Neuronal stem cell (in vitro differentiated cells): ENCODE results near the gene PARVA.

Source experiments
- DNase-seq: peaks from one replicate; pipeline ENCODE4 v3.0.0-alpha.2; 2013; ENCODE audit warnings: low spot score
- H2AFZ ChIP-seq: one replicate; pipeline ENCODE4 v1.6.1; 2013; ENCODE audit warnings: mild to moderate bottlenecking, low read length, inconsistent platforms
- H2AK5ac ChIP-seq: 2 replicates; pipeline ENCODE4 v1.6.1; 2013; ENCODE audit warnings: low read depth, mild to moderate bottlenecking, inconsistent platforms, low read length, moderate library complexity, mixed read lengths
- H2BK120ac ChIP-seq: 2 replicates; pipeline ENCODE4 v1.6.1; 2013; ENCODE audit warnings: low read depth, mild to moderate bottlenecking, inconsistent platforms, low read length, moderate library complexity, mixed read lengths
- H2BK12ac ChIP-seq: one replicate; pipeline ENCODE4 v1.6.1; 2013; ENCODE audit warnings: low read length, inconsistent platforms
- H2BK15ac ChIP-seq: 2 replicates; pipeline ENCODE4 v1.6.1; 2013; ENCODE audit warnings: mild to moderate bottlenecking, low read length, inconsistent platforms, mixed read lengths
- H2BK5ac ChIP-seq: one replicate; pipeline ENCODE4 v1.6.1; 2013; ENCODE audit warnings: inconsistent platforms, mild to moderate bottlenecking, low read length, moderate library complexity
- H3K14ac ChIP-seq: one replicate; pipeline ENCODE4 v1.6.1; 2013; ENCODE audit warnings: low read length, inconsistent platforms
- H3K18ac ChIP-seq: 2 replicates; pipeline ENCODE4 v1.6.1; 2013; ENCODE audit warnings: low read length, inconsistent platforms
- H3K23ac ChIP-seq: 2 replicates; pipeline ENCODE4 v1.6.1; 2013; ENCODE audit warnings: low read depth, mild to moderate bottlenecking, mixed read lengths, low read length, inconsistent platforms; ENCODE audit not compliant: poor library complexity
- H3K27ac ChIP-seq: replicated peaks from 3 replicates; pipeline ENCODE4 v1.5.1; 2013; ENCODE audit warnings: low read length, inconsistent platforms
- H3K27me3 ChIP-seq, 3 experiments: 2 replicates each; pipeline ENCODE4 v1.6.1; 2013; ENCODE audit warnings: low read length in 3 of 3, mild to moderate bottlenecking in 2 of 3, inconsistent platforms in 1 of 3, low read depth in 1 of 3, mixed read lengths in 1 of 3, moderate library complexity in 1 of 3; ENCODE audit not compliant: control insufficient read depth in 3 of 3, insufficient read depth in 3 of 3
- H3K36me3 ChIP-seq, 2 donors: replicated peaks in 1 of 2; 2 replicates each; pipeline ENCODE4 v1.6.1; 2013; ENCODE audit warnings: low read length in 2 of 2; ENCODE audit not compliant: control insufficient read depth in 2 of 2, insufficient read depth in 2 of 2
- H3K4ac ChIP-seq: 2 replicates; pipeline ENCODE4 v1.6.1; 2013; ENCODE audit warnings: inconsistent platforms, mild to moderate bottlenecking, low read length, moderate library complexity
- H3K4me1 ChIP-seq, 2 donors: 1 replicate in 1 of 2; 2 replicates in 1 of 2; pipeline ENCODE4 v1.6.1; 2013; ENCODE audit warnings: low read length in 2 of 2, low read depth in 1 of 2; ENCODE audit not compliant: control insufficient read depth in 2 of 2, insufficient read depth in 1 of 2
- H3K4me2 ChIP-seq: one replicate; pipeline ENCODE4 v1.6.1; 2013; ENCODE audit warnings: mild to moderate bottlenecking, low read length, inconsistent platforms; ENCODE audit not compliant: insufficient read depth, poor library complexity, severe bottlenecking
- H3K4me3 ChIP-seq, 2 donors: 2 replicates each; pipeline ENCODE4 v1.5.1; 2013; ENCODE audit warnings: low read length in 2 of 2, mild to moderate bottlenecking in 2 of 2, inconsistent platforms in 1 of 2, moderate library complexity in 1 of 2
- H3K79me1 ChIP-seq: one replicate; pipeline ENCODE4 v1.6.1; 2013; ENCODE audit warnings: low read depth, mild to moderate bottlenecking, inconsistent platforms, low read length, moderate library complexity
- H3K9ac ChIP-seq: one replicate; pipeline ENCODE4 v1.6.1; 2013; ENCODE audit warnings: mild to moderate bottlenecking, low read depth, low read length, inconsistent platforms; ENCODE audit not compliant: poor library complexity
- H3K9me3 ChIP-seq, 2 donors: replicated peaks in 1 of 2; 2 replicates each; pipeline versions ENCODE3 to v1.6.1; 2013; ENCODE audit warnings: low read length in 2 of 2, mild to moderate bottlenecking in 2 of 2, inconsistent platforms in 1 of 2, low read depth in 1 of 2, mixed read lengths in 1 of 2, moderate library complexity in 1 of 2; ENCODE audit not compliant: control insufficient read depth in 2 of 2, insufficient read depth in 1 of 2
- H4K8ac ChIP-seq: one replicate; pipeline ENCODE4 v1.6.1; 2013; ENCODE audit warnings: low read depth, mild to moderate bottlenecking, inconsistent platforms, low read length, moderate library complexity
- H4K91ac ChIP-seq: one replicate; pipeline ENCODE4 v1.6.1; 2013; ENCODE audit warnings: low read length, low read depth, mild to moderate bottlenecking, inconsistent platforms; ENCODE audit not compliant: poor library complexity
- WGBS, 2 donors: extraction: QIAGEN DNeasy Blood & Tissue Kit; methylation state at CpG; one replicate each; pipeline ENCODE4 v1.1.7; 2013; ENCODE audit warnings: missing lambda C conversion rate in 2 of 2, mixed read lengths in 1 of 2; ENCODE audit not compliant: insufficient read length in 2 of 2, insufficient replicate concordance in 1 of 2; ENCODE audit errors: extremely low coverage in 2 of 2; 5-methylcytosine and 5-hydroxymethylcytosine counted together

PARVA gene

DNA sequence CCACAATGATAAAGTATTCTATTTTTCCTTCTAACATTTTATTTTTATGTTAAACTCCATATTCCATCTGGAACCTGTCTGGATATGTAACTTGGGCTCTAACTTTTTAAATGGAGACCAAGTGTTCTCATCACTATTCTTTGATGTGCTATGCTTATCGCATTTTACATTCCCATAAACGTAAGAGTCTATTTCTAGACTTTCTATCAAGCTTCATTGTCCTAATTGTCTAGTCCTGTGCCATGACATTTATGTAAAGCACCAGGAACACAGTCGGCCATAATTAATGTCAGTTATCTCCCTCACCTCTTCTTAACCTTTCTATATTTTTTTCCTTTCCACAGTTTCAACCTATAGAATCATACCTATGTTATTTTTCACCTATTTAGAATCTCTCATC, 183.0 kb downstream of the PARVA start:
- H3K14ac ChIP-seq, result no peak overlapping the region
- no peak overlapping the region for H2BK120ac ChIP-seq
- no peak overlapping the region for H2BK12ac ChIP-seq
- DNase-seq, result no peak
- no peak overlapping the region for H3K9ac ChIP-seq
- H3K4me1 ChIP-seq, result peaks cover 0 to 8% of the 10 kb centered on the region in 2 donors
- no peak overlapping the region for H2AFZ ChIP-seq
- H3K9me3 ChIP-seq, result no peaks in the 10 kb centered on the region
- H3K18ac ChIP-seq, result no peak overlapping the region
- no CpG with 5 or more reads among the region's 3 CpGs for WGBS, 2 donors
- no peak overlapping the region for H2BK5ac ChIP-seq
- H2AK5ac ChIP-seq, result no peak overlapping the region
- no peaks in the 10 kb centered on the region for H3K27me3 ChIP-seq
- no peak overlapping the region for H3K4me3 ChIP-seq
- H2BK15ac ChIP-seq, result no peak overlapping the region
- no peak overlapping the region for H3K4me2 ChIP-seq
- no peak overlapping the region for H3K23ac ChIP-seq
- H3K4ac ChIP-seq, result no peak overlapping the region
- H4K91ac ChIP-seq, result no peak overlapping the region
- no peaks in the 10 kb centered on the region for H3K79me1 ChIP-seq
- H3K36me3 ChIP-seq, result no peaks in the 10 kb centered on the region
- H3K27ac ChIP-seq, result no peak overlapping the region
- H4K8ac ChIP-seq, result no peak overlapping the region

- no CpG with 5 or more reads among the region's 2 CpGs for WGBS, 2 donors
- Histone ChIP-seq H2BK120ac (no peak overlapping the region), H4K91ac (no peak overlapping the region), H3K14ac (no peak overlapping the region), H4K8ac (no peak overlapping the region), H3K4me3 (no peak overlapping the region), H3K18ac (no peak overlapping the region), H3K4ac (no peak overlapping the region), H3K23ac (no peak overlapping the region), H2BK15ac (no peak overlapping the region), H3K4me1 (peaks cover 0 to 8% of the 10 kb centered on the region in 2 donors), H3K27me3 (no peaks in the 10 kb centered on the region), H3K27ac (no peak overlapping the region), H2AFZ (no peak overlapping the region), H3K4me2 (no peak overlapping the region), H3K9ac (no peak overlapping the region), H3K79me1 (no peaks in the 10 kb centered on the region), H2BK5ac (no peak overlapping the region), H2AK5ac (no peak overlapping the region), H3K9me3 (no peaks in the 10 kb centered on the region), H2BK12ac (no peak overlapping the region), H3K36me3 (no peaks in the 10 kb centered on the region)
- no peak for DNase-seq
These were observed 183.5 kb downstream of the PARVA start for GRCh38 chr11:12560861-12561260.

- H3K14ac ChIP-seq, result no peak overlapping the region
- H2BK120ac ChIP-seq, result no peak overlapping the region
- no peak overlapping the region for H2AK5ac ChIP-seq
- no peak overlapping the region for H3K23ac ChIP-seq
- no peak overlapping the region for H3K4me3 ChIP-seq
- H3K27ac ChIP-seq, result no peak overlapping the region
- H4K91ac ChIP-seq, result no peak overlapping the region
- no peaks in the 10 kb centered on the region for H3K4me1 ChIP-seq
- DNase-seq, result no peak
- H2AFZ ChIP-seq, result no peak overlapping the region
- H3K4me2 ChIP-seq, result no peak overlapping the region
- H3K9ac ChIP-seq, result no peak overlapping the region
- no peak overlapping the region for H2BK5ac ChIP-seq
- no peaks in the 10 kb centered on the region for H3K27me3 ChIP-seq
- H3K4ac ChIP-seq, result no peak overlapping the region
- no peak overlapping the region for H4K8ac ChIP-seq
- H3K18ac ChIP-seq, result no peak overlapping the region
- no peaks in the 10 kb centered on the region for H3K36me3 ChIP-seq
- H2BK12ac ChIP-seq, result no peak overlapping the region
- H2BK15ac ChIP-seq, result no peak overlapping the region
- no peaks in the 10 kb centered on the region for H3K79me1 ChIP-seq
- H3K9me3 ChIP-seq, result peaks cover 0 to 3% of the 10 kb centered on the region in 2 donors
These were observed 186.6 kb downstream of the PARVA start for GRCh38 chr11:12564012-12564411.

GRCh38 chr11:12565406-12565805, 188.0 kb downstream of the PARVA start:
- H3K27me3 ChIP-seq, result no peaks in the 10 kb centered on the region
- no peak for DNase-seq
- no CpG with 5 or more reads among the region's 3 CpGs for WGBS, 2 donors
- H2BK12ac ChIP-seq, result no peak overlapping the region
- H3K27ac ChIP-seq, result no peak overlapping the region
- H3K79me1 ChIP-seq, result no peaks in the 10 kb centered on the region
- H2BK120ac ChIP-seq, result no peak overlapping the region
- H3K9me3 ChIP-seq, result peaks cover 0 to 3% of the 10 kb centered on the region in 2 donors
- H3K4me1 ChIP-seq, result no peaks in the 10 kb centered on the region
- H3K18ac ChIP-seq, result no peak overlapping the region
- no peak overlapping the region for H2AK5ac ChIP-seq
- H2BK15ac ChIP-seq, result no peak overlapping the region
- no peak overlapping the region for H3K4ac ChIP-seq
- H4K91ac ChIP-seq, result no peak overlapping the region
- no peak overlapping the region for H3K14ac ChIP-seq
- no peaks in the 10 kb centered on the region for H3K36me3 ChIP-seq
- H3K23ac ChIP-seq, result no peak overlapping the region
- H4K8ac ChIP-seq, result no peak overlapping the region
- no peak overlapping the region for H2BK5ac ChIP-seq
- no peak overlapping the region for H3K4me3 ChIP-seq
- H3K4me2 ChIP-seq, result no peak overlapping the region
- H3K9ac ChIP-seq, result no peak overlapping the region
- H2AFZ ChIP-seq, result no peak overlapping the region
